Activated naive CD4-positive, alpha-beta T cell treated with anti-CD3 and anti-CD28 coated beads, Interleukin-2, amount 50 U/mL, for 16 hours (primary cell): Measurements from ENCODE around the gene PDGFRB.

Source experiments
- DNase-seq: peaks from one replicate; pipeline ENCODE4 v3.0.0-alpha.2; 2020

Gene PDGFRB

DNA sequence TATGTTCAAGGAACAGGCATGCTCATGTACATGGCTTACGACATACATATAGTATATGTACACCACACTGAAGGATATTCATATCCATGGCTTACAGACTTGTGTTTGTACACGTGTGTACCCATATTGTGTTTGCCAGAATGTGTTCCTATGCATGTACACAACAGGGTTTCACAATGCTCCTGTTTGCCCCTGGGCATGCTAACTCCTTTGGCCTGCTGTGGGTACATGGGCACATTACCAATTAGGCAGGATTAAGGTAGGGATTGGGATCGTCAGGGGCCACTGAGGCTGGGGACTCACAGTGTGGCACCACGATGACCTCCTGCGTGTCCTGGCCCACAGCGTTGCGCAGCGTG is 26.2 kb downstream of the PDGFRB start:
- no peak for DNase-seq

DNA sequence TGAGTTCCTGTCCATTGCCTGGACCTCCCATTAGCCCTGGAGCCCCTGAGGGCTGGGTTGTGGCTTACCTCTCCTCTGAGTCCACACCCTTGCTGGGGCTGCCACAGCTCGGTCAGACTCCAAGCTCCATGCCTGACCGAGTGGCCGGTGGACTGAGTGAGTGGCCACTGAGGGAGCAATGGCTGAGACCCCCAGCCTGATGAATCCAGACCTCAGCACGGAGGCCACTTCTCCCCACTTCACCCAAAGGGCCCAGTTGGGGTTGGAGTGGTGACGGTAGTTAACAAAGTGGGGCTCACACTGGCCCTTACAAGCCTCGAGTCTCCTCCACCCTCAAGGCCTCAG is 28.8 kb downstream of the PDGFRB start:
- DNase-seq, result no peak

DNA sequence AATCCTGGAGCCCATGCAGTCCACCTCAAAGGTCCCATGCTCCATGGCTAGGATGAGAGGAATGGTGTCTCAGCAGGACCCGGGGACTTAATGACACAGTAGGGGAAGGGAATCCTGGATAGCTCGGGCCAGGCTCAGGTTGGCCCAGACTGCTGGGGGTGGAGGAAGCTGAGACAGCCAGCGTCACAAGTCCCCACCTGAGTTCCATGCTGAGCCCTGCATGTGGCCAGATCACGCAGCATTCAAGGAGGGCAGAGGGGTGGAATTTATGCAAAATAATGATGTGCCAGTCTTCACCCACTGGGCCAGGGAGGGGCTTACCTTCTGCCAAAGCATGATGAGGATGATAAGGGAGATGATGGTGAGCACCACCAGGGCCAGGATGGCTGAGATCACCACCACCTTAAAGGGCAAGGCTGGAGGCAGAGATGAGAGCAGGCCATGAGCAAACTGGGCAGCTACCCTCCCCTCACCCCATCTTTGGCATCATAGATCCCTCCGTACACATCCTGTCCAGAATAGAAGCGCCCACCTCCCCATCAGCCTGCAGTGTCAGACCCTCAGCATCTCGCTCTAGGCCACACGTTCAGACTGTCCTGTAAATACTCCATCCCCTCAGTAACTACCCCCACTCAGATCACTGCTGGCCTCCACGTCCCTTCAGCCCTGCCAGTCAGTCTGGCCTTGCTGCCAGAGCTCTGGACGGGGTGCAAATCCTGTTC is 29.3 kb downstream of the PDGFRB start:
- no peak for DNase-seq

DNA sequence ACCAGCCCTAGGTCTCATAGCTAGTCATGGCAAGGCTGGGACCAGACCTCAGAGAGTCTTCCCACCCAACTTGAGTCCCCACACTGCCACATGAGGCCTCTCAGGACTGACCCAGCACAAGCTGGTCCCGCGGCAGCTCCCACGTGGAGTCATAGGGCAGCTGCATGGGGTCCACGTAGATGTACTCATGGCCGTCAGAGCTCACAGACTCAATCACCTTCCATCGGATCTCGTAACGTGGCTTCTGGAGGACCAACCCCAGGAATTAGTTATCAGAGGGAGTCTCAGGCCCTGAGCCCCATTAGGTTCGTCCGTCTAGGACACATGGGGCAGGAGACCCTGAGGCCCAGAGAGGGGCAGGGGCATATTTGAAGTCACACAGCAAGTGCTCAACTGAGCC is 30.3 kb downstream of the PDGFRB start:
- no peak for DNase-seq

DNA sequence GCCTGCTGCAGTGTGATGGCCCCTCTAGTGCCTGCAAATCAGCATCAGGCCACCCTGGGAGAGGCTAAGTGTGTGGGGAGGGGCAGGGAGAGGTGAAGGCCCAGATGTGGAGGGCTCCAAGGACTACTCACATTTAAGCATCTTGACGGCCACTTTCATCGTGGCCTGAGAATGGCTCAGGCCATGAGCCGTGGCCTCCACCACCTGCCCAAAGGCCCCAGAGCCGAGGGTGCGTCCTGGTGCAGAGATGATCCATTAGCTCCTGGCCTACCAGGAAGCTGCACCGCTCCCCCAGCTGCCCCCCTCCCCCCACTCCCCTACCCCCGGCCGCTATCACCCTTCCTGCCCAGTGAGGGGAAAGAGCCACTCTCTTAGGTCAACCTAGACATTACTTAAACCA is 31.0 kb downstream of the PDGFRB start:
- DNase-seq, result no peak

DNA sequence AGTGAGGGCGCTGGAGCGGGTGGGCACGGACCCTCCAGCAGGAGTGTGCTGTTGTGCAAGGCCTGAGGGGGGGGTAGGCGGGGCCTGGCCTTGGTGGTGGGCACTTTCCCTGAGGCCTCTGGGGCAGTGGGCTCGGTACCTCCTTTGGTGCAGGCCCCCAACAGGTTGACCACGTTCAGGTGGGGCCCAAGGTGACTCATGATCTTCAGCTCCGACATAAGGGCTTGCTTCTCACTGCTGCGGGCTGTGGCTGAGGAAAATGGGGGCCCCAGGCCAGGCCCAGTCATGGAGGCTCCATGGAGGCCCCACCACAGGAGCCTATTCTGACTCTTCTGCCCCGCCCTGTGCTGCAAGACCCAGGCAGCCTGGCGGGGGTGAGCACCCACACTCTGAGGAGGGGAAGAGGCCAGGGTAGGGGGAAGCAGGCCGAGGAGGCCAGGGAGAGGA is 31.5 kb downstream of the PDGFRB start:
- no peak for DNase-seq

DNA sequence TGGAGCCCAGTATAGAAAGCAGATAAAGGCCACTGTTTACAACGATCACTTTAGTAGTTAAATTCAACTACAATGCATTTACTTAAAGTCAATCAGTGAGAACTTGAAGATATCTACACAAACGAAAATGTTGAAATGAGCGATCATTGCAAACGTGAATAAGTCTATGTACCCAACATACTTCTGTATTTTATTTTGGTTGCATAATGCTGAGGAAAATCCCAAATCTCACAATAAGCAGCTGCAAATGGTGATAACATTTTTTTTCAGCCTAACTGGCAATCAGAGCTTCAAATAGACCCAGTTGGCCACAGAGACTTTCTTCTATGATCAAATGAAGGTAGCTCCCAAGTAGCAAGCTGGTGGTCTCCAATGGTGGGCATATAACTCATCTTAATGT is 32.1 kb downstream of the PDGFRB start:
- no peak for DNase-seq

DNA sequence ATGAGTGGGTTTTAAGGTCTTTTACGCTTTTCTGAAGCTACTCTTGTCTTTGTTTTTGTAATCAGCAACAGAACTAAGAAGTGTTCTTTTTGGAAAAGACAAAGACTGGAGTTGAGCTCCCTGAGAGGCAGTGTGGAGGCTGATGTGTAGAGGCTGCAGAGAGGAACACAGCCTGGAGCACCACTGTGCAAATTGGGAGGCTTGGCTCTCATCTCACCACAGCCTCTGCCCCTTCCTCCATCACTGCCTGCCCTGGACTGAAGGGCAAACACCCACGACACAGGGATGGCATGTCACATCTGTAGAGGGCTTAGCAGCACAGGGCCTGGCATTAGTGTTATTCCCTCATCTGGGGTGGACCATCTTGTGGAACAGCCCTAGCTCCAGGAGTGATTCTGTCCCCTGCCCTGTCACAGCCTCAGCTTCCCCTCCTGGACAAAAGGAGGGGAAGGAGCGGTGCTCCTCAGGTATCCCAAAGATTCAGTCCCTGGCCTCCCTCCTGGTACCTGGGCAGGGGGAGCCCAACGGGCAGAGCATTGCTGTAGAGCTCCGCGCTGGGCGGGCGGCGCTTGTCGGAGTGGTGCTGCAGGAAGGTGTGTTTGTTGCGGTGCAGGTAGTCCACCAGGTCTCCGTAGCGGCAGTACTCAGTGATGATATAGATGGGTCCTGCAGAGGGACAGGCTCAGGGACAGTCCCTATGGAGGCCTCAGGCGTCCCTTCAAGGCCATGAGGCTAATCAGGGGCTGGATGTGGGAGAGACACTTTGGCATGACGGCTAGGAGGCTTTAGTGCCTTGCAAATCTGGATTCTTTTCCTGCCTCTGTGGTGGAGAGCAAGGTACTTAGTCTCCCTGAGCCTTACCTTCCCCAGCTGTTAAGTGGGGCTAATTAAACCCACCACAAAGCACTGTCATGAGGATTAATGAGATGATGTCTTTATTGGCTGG is 32.8 kb downstream of the PDGFRB start:
- DNase-seq, result no peak

DNA sequence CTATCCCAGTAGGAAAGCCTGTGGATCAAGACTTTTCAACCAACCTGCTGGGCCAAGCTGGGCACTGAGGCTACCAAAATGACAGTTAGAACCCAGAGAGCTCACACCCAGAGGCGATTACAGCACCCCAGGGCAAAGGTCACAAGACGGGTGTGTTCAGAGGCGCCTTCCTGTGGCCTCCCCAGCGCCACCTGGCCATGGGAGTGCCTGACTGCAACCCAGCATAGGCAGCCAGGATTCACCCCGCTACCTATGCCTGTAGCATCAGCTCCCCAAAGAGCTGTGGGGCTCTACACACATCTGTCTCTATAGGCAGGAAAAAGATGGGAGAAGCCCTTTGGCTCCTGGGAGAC is 33.5 kb downstream of the PDGFRB start:
- no peak for DNase-seq

DNA sequence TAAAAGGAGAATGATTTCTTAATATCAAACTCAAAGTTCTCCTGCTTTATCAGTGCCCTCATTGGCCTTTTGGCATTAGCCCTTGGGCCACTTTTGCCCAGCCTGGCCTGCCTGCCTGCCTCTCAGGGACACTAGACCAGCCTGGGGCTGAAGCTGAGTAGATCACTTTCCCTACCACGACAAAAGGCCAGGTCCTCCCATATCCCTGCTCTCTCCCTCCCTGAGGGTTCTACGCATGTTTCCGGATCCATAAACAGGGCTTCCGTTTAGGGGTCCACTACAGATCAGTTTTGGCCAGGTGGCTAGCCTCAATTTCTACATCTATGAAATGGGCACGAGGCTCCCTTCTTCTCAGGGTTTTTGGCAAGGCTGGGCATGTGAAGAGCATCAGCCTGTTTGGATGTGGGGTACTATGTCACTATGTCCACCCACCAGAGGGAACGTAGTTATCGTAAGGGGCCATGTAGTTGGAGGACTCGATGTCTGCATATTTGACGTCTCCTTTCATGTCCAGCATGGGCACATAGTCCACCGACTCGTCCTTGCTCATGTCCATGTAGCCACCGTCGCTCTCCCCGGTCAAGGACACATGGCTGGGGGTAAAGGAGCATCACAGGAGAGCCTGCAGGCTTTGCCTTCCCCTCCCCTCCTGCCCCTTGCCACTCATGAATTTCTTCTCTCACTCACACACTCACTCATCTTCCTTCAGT is 34.0 kb downstream of the PDGFRB start:
- no peak for DNase-seq

DNA sequence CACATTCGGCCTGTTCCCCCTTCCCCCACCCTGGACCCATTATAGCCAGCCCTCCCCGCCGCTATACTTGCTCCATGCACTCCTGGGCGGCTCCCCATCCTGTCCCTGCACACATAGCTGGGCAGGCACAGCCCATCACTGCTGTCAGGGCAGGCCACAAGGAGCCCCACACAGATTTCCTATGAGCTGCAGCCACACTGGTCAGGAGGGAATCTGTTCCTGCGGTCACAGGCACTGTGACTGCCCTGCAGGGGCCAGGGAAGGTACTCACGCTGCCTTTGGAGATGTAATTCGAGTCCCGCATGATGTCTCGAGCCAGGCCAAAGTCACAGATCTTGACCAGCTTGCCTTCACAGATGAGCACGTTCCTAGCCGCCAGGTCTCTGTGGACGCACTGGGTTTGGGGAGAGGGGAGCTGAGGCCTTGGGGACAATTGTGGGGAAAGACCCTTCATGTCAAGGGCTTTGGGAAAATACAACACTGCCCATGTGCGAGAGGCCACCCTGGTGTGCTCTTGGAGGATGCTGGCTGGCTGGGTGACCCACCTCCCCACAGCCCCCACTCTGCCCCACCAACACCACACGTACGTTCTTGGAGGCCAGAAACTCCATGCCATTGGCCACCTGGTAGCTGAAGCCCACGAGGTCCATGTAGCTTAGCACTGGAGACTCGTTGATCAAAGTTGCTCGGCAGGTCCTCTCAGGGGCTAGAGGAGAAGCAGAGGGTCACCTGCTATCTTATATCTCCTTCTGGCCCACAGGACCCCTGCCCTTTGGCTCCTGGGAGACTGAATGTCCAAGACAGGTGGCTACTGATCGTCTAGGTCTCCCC is 34.8 kb downstream of the PDGFRB start:
- DNase-seq, result no peak

DNA sequence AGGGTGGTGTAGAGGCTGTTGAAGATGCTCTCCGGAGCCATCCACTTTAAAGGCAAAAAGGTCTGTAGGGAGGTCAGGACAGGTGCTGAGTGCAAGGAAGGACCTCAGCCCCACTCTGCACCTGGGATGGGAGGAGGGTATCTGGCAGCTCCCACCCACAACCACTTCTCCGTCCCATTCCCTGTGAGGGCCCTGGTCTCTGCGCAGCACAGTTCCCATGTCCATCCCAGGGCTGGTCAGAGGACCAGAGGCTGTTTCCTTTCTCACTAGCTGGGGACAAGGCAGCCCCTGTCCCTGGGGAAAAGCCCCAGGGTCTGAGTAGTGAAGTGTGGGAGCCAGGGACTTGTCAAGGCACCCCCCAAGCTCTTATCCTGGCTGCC is 35.6 kb downstream of the PDGFRB start:
- no peak for DNase-seq

DNA sequence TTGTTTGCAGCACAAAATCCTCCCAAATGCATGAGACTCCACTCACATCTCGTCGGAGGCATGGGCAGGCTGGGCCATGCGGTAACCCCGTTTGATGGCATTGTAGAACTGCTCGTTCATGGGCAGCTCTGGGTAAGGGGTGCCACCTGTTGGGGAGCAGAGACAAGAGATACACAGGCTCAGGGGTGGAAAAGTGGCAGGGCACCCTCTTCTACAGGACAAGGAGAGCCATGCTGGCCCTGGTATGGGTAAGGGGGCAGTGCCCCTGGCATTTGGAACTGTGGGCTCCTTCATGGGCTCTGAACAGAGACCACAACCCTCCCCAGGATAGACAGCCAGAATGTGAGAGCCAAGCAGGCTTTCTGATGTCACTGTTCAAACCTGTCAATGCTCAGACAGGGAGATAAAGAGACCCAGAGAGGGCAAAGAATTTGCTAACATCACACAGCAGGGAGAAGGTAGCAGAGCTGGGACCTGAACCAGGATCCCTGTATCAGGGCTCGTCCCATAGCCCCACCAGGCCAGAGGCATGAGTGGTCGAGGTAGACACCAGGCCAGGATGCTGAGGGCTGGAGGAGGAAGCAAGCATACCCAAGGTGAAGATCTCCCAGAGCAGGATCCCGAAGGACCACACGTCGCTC is 36.1 kb downstream of the PDGFRB start:
- no peak for DNase-seq

DNA sequence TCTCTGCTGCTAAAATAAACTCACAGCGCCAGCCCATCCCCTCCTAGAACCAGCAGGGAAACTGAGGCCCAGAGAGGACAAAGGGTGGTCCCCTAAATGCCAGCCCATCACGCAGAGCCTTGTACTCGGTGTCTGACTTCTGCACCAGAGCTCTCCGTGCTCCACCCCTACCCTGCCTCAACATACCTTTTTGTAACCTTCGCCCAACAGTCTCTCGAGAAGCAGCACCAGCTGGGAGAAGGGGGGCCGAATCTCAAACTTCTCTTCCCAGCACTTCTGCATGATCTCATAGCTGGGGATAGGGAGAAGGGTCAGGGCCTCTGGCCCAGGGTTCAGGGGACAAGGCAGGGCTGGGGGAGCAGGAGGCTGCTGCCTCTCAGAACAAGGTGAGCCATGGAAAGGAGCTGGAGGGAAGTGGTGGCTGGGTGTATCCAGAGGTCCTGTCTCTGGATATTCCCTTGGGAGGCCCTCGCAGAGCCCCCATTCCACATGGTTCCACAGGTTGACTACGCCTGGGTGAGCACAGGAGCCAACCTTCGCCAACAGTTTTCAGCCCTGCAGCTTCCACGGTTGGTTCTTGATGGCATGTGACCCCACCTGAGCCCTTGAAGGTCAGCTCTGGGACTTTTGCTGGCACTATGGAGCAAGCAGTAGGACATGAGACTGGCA is 37.0 kb downstream of the PDGFRB start:
- DNase-seq, result no peak

DNA sequence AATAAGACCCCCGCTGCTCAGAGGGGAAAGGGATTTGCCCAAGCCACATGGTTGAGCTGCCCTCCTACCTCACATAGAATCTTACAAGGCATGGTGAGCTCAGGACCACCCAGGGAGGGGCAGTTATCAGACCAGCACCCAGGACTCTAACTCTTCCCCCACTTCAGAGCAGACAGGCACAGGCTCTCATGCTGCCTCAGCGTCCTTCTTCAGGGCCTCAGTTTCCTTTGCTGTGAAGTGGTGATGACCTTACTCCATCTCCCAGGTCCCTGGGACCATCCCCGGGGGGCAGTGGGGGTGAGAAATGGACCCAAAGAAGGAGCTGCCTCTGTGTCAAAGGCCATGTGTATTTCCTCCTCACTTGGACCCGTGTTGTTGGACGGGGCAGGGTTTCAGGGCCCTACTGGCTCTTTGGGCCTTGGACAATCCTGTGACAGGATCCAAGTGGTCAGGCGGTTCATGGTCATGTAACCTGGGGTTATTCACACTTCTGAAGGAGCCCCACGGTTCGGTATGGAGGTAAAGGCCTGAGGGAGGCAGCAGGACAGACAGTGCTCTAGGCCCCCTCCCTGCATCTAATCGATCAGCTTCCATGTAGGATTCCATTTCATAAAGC is 37.6 kb downstream of the PDGFRB start:
- DNase-seq, result no peak

DNA sequence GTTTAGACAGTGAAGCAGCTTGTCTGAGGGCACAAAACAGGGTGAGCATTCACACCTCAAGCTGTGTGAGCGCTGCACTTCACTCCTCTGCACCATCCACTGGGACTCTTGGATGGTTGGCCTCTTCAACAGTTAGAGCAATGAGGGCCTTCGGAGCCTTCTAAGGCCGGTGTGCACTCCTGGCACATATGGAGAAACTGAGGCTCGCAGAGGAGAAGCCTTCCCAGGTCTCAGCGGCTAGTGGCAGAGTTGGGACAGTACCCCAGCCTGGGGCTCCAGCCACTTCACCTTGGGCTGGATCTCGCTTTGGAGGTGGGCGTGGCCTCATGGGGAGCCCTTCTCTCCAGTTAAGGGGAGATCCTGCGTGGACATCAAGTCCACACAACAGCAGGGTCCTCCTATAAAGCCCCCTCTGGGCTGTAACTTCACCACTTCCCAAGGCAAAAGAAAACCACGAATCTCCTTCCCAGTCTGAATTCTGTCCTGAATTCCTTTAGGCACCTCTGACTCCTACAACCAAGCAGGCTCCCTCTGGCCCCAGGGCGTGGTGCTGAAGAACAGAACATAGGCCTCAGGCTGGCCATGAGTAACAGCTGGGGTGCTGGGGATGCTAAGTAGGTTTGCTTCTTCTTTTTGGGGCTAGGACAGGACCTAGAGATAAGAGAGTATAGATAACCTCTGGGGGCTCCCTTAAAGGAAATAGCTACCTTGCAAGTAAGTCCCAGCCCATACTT is 38.8 kb downstream of the PDGFRB start:
- DNase-seq, result no peak

DNA sequence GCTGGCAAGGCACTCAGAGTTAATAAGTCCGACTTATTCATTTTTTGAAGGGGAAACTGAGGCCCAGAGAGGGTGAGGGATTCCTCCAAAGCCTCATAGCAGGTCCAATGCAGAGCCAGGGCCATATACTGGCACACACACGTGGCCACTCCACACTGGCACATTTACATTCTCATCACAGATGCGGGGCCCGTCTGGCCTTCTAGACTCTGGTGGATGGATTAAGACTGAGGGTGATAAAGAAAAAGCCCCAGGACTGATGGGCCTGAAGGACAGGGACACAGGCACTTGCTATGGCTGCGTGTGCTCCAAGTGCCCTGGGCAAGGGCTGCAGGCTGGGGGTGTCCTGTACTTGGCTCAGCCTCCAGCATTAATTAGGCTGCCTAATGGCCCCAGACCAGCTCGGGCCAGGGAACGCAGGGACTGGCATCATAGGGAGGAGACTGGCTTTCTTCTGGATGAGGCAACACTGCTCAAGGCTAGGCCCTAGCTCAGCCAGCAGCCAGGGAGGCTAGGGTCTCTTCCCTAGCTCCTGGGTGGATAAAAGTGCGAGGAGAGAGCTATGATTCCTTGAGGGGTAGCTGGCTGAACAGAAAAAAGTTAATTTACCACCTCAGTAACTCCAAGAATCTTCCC is 40.8 kb downstream of the PDGFRB start:
- DNase-seq, result no peak

DNA sequence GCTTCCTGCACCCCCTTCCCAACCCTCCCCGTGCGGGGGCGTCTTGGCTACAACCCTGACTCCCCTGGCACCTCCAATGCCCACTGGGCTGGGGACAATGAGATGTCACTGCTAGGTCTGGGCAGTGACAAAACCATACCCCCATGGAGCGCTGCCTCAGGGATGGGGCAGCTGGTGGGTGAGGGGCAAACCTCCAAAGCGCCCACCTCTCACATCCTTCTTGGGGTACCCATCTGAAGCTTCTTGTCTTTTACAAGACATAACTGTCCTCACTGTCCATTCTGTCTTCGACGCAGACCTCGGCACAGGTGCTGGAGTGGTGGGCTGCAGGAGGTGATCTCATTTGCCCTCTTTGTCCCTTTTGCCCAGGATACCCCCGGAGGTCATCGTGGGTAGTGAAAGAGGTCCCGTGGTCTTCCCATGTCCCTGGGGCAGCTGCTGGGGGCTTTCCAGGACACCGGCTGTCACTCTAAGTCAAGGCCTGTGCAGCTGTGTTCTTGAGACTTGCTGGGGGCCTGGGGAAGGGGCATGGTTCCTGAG is 41.5 kb downstream of the PDGFRB start:
- DNase-seq, result no peak

DNA sequence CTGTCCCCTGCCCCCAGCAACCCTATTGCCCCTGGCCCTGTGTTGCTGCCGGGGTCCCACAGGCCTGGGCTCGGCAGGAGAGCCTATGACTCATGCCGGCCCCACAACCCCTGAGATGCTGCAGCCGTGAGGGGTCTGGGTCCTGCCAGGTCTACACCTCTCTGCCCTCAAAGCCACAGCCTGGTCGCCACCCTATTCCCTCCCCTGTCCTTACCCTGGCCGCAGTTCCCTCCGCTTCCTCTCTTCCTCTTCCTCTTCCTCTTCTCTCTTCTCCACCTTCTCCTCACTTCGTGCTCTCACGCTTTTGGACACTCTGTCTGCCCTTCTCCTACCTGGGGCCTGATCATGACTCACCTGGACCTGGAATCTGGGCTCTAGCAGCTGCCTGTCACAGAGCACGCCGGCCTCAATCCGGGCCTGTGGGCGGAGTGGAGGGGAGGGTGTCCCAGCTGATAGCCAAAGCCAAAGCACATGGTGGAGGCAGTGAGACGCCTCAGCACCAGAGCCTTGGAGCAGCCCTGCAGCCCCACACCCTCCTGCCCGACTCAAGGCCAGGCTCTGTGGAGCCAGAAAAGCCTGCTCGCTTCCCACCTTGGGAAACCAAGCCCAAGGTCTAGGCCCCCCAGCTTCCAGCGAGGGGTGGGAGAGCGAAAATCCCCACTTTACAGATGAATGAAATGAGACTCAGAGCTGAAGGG is 42.4 kb downstream of the PDGFRB start:
- DNase-seq, result no peak
